ENCODE data around the gene FOSL2. TPM values are rescaled to one million over a fixed set of nuclear protein-coding genes. Genes with fewer than 3 reads are reported as not detected.

The FOSL2 gene
- polyA plus RNA-seq, 1 of the 3 experiments (the other 2 are of a cell fraction), result 41.7 TPM

DNA sequence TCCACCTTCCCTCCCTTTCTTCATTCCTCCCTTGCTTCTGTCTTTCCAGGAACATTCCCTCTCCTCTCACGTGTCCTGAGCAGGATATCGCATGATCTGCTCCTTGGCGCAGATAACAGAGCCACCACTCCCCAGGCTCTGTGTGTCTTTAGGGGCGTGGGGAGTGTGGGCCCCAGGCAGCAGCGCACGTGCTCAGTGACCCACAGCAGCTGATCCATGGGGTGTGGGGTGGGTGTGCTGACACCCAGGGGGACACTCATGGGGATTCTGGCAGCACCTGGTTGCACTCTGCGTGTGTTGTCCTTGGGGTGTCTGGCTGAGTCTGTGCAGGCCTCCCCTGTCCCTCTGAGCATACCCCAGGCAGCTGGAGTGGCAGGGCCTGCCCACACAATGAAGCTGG is 9.9 kb upstream of the FOSL2 start:
- ChIA-PET CTCF (interaction anchor here (0.7 to 2.0 kb wide), 4 partner anchors 21 to 1733 kb away, joined by 3 to 6 read pairs (median 5); no protein-coding TSS in a partner anchor), POLR2A (interaction anchor here (0.9 to 1.4 kb wide), 2 partner anchors 10 to 27 kb away, joined by 3 to 4 read pairs; partner anchors contain the start of gene FOSL2)
- DNase-seq, result no peak
- Histone ChIP-seq H3K4me3 (ENCODE audit: low read depth in 2 of 2, low read length in 1 of 2) (no peak overlapping the region), H3K27me3 (ENCODE audit: insufficient read depth) (no peaks in the 10 kb centered on the region), H3K9me2 (no peaks in the 10 kb centered on the region), H4K20me1 (ENCODE audit: insufficient read depth) (no peaks in the 10 kb centered on the region), H3F3A (replicated peaks; ENCODE audit: insufficient read depth) (no peaks in the 10 kb centered on the region), H3K36me3 (replicated peaks in 1 of 2; ENCODE audit: control insufficient read depth in 1 of 2, insufficient read depth in 2 of 2, low read length in 1 of 2) (no peaks in the 10 kb centered on the region), H3K27ac (ENCODE audit: low read depth in 2 of 2, low read length in 1 of 2) (no peak overlapping the region), H2AFZ (ENCODE audit: low read depth) (no peak overlapping the region), H3K9ac (no peak overlapping the region), H3K79me2 (ENCODE audit: insufficient read depth) (no peaks in the 10 kb centered on the region), H3K9me3 (no peaks in the 10 kb centered on the region), H3K4me1 (ENCODE audit: control insufficient read depth in 1 of 2, insufficient read depth in 2 of 2, low read depth in 1 of 2, low read length in 1 of 2) (peaks cover 5 to 6% of the 10 kb centered on the region in 2 experiments; a peak in 2 of 4 replicates), H3K4me2 (no peak overlapping the region)
- no peak for TF ChIP-seq IRF3 (IDR thresholded peaks at IDR 0.05; ENCODE audit: low read depth, low read length)
- no peak for TF ChIP-seq FOSL2 (IDR thresholded peaks at IDR 0.05; ENCODE audit: borderline replicate concordance, low read depth)
- TF ChIP-seq, protein P1, sequence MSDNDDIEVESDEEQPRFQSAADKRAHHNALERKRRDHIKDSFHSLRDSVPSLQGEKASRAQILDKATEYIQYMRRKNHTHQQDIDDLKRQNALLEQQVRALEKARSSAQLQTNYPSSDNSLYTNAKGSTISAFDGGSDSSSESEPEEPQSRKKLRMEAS (IDR thresholded peaks at IDR 0.05; ENCODE audit: low read depth), result no peak
- TF ChIP-seq MXI1 (IDR thresholded peaks at IDR 0.05; ENCODE audit: low read depth, low read length), result no peak
- TF ChIP-seq CHD2 (IDR thresholded peaks at IDR 0.05; ENCODE audit: low read length, partially characterized antibody), result no peak
- no peak for TF ChIP-seq SMC3 (IDR thresholded peaks at IDR 0.05; ENCODE audit: low read depth, low read length)
- no peak for TF ChIP-seq EZH2phosphoT487 (IDR thresholded peaks at IDR 0.05; ENCODE audit: borderline replicate concordance, low read depth)
- no peak for TF ChIP-seq JUND (IDR thresholded peaks at IDR 0.05)
- TF ChIP-seq MEF2A (IDR thresholded peaks at IDR 0.05; ENCODE audit: borderline replicate concordance, low read depth), result no peak
- TF ChIP-seq, protein P2, sequence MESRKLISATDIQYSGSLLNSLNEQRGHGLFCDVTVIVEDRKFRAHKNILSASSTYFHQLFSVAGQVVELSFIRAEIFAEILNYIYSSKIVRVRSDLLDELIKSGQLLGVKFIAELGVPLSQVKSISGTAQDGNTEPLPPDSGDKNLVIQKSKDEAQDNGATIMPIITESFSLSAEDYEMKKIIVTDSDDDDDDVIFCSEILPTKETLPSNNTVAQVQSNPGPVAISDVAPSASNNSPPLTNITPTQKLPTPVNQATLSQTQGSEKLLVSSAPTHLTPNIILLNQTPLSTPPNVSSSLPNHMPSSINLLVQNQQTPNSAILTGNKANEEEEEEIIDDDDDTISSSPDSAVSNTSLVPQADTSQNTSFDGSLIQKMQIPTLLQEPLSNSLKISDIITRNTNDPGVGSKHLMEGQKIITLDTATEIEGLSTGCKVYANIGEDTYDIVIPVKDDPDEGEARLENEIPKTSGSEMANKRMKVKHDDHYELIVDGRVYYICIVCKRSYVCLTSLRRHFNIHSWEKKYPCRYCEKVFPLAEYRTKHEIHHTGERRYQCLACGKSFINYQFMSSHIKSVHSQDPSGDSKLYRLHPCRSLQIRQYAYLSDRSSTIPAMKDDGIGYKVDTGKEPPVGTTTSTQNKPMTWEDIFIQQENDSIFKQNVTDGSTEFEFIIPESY (IDR thresholded peaks at IDR 0.05; ENCODE audit: borderline replicate concordance, low read depth), result no peak
- 96% methylated on average over 7 of the region's 7 CpGs for WGBS (ENCODE audit: low lambda C conversion rate)

DNA sequence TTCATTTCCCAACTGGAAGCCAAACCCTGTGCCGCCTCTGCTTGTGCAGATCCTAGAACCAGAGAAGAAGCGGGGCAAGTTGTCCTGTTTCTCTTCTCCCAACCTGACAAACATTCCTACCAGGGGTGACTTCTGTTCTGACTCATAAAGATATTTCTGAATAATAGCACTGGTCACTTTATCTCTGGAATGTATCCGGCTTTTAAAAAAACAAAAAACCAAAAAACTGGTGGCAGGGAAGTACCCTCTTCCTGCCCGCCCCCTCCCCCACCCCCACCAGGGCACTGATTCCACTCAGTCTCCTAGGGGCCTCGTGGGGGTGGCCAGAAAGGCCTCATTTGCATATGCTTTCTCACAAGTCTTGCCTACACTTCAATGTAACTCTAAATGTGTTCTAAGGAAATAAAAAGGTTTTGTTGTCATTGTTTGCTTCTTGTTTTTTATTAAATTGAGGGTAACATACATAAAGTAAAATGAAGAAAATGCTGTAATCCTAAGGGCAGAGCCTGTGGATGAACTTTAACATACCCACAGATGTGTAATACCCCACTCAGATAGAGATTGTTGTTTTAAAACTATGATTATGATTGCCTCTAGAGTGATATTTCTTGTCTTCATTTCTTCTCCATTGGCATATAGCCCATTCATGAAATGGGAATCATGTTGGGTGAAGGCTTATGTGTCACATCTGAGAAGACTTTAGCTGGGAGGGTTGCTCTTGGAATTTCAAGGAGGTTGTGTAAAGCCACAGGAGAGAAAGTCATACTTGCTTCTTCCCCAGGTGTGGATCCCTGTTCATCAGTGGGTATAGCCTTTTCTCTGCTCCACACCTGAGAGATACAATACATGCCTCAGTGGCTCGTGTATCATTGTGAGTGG is 5.3 kb upstream of the FOSL2 start:
- 50% methylated on average over 6 of the region's 6 CpGs for WGBS (ENCODE audit: low lambda C conversion rate)
- ChIA-PET POLR2A (no interaction called here), CTCF (interaction anchor here (1.8 kb wide), 1 partner anchor 18 kb away, joined by 4 read pairs; no protein-coding TSS in a partner anchor)
- Histone ChIP-seq H3K4me1 (ENCODE audit: control insufficient read depth in 1 of 2, insufficient read depth in 2 of 2, low read depth in 1 of 2, low read length in 1 of 2) (peaks cover 22 to 24% of the 10 kb centered on the region in 2 experiments; a peak in 3 of 4 replicates), H3K4me2 (peak overlapping the region; percentile 33; the same call in 1 of the 2 replicates), H3K9ac (no peak overlapping the region), H3K9me3 (no peaks in the 10 kb centered on the region), H3K4me3 (ENCODE audit: low read depth in 2 of 2, low read length in 1 of 2) (no peak overlapping the region), H3F3A (replicated peaks; ENCODE audit: insufficient read depth) (peaks cover 19% of the 10 kb centered on the region), H3K79me2 (ENCODE audit: insufficient read depth) (no peaks in the 10 kb centered on the region), H3K9me2 (no peaks in the 10 kb centered on the region), H3K27ac (ENCODE audit: low read depth in 2 of 2, low read length in 1 of 2) (peak overlapping the region in 1 of 2 experiments; percentile 27; a peak in 1 of 4 replicates), H3K27me3 (ENCODE audit: insufficient read depth) (no peaks in the 10 kb centered on the region), H3K36me3 (replicated peaks in 1 of 2; ENCODE audit: control insufficient read depth in 1 of 2, insufficient read depth in 2 of 2, low read length in 1 of 2) (no peaks in the 10 kb centered on the region), H4K20me1 (ENCODE audit: insufficient read depth) (no peaks in the 10 kb centered on the region), H2AFZ (ENCODE audit: low read depth) (no peak overlapping the region)
- no peak for DNase-seq
- TF ChIP-seq RXRA (IDR thresholded peaks at IDR 0.05; ENCODE audit: borderline replicate concordance, low read depth) (peak; percentile 54; the same call in 1 of the 2 replicates), EP300 (IDR thresholded peaks at IDR 0.05; ENCODE audit: borderline replicate concordance in 1 of 2, low read depth in 1 of 2, low read length in 1 of 2) (peak in 1 of 2 experiments; percentile 77; a peak in 2 of 4 replicates), MEF2A (IDR thresholded peaks at IDR 0.05; ENCODE audit: borderline replicate concordance, low read depth) (peak; percentile 80; the same call in 1 of the 2 replicates), TCF12 (IDR thresholded peaks at IDR 0.05) (peak; percentile 89), TAF1 (IDR thresholded peaks at IDR 0.05; ENCODE audit: borderline replicate concordance, low read depth, low read length) (0 out of 2 replicates have a peak, but pooled peaks have one; percentile 25), GABPA (IDR thresholded peaks at IDR 0.05; ENCODE audit: low read depth) (no peak), SMC3 (IDR thresholded peaks at IDR 0.05; ENCODE audit: low read depth, low read length) (no peak), FOSL2 (IDR thresholded peaks at IDR 0.05; ENCODE audit: borderline replicate concordance, low read depth) (peak; percentile 81; the same call in 1 of the 2 replicates), TEAD4 (IDR thresholded peaks at IDR 0.05; ENCODE audit: borderline replicate concordance, insufficient read depth) (peak; percentile 80), MXI1 (IDR thresholded peaks at IDR 0.05; ENCODE audit: low read depth, low read length) (no peak), SIN3A (IDR thresholded peaks at IDR 0.05; ENCODE audit: borderline replicate concordance, low read depth, low read length) (0 out of 2 replicates have a peak, but pooled peaks have one; percentile 27), ELF1 (IDR thresholded peaks at IDR 0.05) (no peak), YY1 (IDR thresholded peaks at IDR 0.05; ENCODE audit: low read depth) (no peak), FOXM1 (IDR thresholded peaks at IDR 0.05; ENCODE audit: low read depth) (no peak)
- TF ChIP-seq, protein P1 (IDR thresholded peaks at IDR 0.05; ENCODE audit: low read depth), result peak; percentile 60
- TF ChIP-seq, protein P3, sequence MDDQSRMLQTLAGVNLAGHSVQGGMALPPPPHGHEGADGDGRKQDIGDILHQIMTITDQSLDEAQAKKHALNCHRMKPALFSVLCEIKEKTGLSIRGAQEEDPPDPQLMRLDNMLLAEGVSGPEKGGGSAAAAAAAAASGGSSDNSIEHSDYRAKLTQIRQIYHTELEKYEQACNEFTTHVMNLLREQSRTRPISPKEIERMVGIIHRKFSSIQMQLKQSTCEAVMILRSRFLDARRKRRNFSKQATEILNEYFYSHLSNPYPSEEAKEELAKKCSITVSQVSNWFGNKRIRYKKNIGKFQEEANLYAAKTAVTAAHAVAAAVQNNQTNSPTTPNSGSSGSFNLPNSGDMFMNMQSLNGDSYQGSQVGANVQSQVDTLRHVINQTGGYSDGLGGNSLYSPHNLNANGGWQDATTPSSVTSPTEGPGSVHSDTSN (IDR thresholded peaks at IDR 0.05), result peak; percentile 85
